ENCODE results near the gene DCAF4.
"Not testable (repeated sequence)": the region's sequence is repeated elsewhere in the genome, so short reads cannot be mapped to it uniquely, and the experiment has no call there.

The DCAF4 gene

DNA sequence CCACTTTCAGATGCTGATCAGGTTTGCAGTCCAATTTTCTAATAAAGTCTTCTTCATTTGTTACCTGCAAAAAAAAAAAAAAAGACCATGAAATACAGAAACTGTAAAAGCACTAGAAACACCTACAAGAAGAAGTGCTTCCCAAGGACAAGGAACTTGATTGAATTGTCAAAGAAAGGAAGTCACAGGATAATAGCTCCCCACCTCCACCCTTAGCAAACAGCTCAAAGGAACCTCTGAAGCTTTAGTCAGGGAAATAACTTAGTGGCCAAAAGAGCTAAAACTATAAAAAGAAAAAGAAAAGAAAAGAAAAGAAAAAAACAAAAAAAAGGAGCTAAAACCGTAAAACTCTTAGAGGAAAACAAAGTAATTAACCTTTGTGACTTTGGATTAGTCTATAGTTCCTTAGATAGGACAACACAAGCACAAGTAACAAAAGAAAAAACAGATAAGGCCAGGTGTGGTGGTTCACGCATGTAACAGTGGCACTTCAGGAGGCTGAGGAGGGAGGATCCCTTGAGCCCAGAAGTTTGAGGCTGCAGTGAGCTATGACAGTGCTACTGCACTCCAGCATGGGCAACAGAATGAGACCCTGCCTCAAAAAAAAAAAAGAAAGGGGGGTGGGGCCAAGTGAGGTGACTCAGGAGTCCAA, 72.1 kb downstream of the DCAF4 start:
- no peak for DNase-seq (ENCODE audit: low read depth)
- TF ChIP-seq, protein P1, sequence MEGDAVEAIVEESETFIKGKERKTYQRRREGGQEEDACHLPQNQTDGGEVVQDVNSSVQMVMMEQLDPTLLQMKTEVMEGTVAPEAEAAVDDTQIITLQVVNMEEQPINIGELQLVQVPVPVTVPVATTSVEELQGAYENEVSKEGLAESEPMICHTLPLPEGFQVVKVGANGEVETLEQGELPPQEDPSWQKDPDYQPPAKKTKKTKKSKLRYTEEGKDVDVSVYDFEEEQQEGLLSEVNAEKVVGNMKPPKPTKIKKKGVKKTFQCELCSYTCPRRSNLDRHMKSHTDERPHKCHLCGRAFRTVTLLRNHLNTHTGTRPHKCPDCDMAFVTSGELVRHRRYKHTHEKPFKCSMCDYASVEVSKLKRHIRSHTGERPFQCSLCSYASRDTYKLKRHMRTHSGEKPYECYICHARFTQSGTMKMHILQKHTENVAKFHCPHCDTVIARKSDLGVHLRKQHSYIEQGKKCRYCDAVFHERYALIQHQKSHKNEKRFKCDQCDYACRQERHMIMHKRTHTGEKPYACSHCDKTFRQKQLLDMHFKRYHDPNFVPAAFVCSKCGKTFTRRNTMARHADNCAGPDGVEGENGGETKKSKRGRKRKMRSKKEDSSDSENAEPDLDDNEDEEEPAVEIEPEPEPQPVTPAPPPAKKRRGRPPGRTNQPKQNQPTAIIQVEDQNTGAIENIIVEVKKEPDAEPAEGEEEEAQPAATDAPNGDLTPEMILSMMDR (IDR thresholded peaks at IDR 0.05; ENCODE audit: insufficient read depth, low read depth, low read length, missing control alignments), result no peak
- H3K4me3 ChIP-seq (ENCODE audit: low read length), result no peak overlapping the region

DNA sequence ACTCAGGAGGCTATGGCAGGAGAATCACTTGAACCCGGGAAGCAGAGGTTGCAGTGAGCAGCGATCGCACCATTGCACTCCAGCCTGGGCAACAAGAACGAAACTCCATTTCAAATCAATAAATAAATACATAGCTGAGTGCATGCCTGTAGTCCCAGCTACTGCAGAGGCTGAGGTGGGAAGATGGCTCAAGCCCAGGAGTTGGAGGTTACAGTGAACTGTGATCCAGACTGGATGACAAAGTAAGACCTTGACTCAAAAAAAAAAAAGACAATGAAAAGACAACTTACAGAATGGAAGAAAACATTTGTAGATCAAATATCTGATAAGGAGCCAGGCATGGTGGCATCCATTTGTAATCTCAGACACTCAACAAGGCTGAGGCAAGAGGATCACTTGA, 73.1 kb downstream of the DCAF4 start:
- no peak for DNase-seq (ENCODE audit: low read depth)
- H3K4me3 ChIP-seq (ENCODE audit: low read length), result no peak overlapping the region
- TF ChIP-seq, protein P1 (IDR thresholded peaks at IDR 0.05; ENCODE audit: insufficient read depth, low read depth, low read length, missing control alignments), result no peak

DNA sequence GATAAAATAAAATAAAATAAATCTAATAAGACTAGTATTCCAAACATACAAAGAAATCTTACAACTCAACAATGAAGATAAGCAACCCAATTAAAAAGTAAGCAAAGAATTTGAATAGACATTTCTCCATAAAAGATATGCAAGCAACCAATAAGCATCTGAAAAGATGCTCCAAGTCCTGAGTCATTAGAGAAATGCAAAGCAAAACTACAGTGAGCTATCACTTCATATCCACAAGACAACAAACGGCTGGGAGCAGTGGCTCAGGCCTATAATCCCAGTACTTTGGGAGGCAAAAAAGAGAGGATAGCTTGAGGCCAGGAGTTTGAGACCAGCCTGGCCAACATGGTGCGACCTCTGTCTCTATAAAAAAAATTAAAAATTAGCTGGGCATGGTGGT, 73.8 kb downstream of the DCAF4 start:
- TF ChIP-seq, protein P1 (IDR thresholded peaks at IDR 0.05; ENCODE audit: insufficient read depth, low read depth, low read length, missing control alignments), result no peak
- DNase-seq (ENCODE audit: low read depth), result no peak
- no peak overlapping the region for H3K4me3 ChIP-seq (ENCODE audit: low read length)

GRCh38 chr14:73003681-73004080, 77.4 kb downstream of the DCAF4 start:
- DNase-seq (ENCODE audit: low read depth), result no peak
- TF ChIP-seq, protein P1 (IDR thresholded peaks at IDR 0.05; ENCODE audit: insufficient read depth, low read depth, low read length, missing control alignments), result no peak
- H3K4me3 ChIP-seq (ENCODE audit: low read length), result no peak overlapping the region

DNA sequence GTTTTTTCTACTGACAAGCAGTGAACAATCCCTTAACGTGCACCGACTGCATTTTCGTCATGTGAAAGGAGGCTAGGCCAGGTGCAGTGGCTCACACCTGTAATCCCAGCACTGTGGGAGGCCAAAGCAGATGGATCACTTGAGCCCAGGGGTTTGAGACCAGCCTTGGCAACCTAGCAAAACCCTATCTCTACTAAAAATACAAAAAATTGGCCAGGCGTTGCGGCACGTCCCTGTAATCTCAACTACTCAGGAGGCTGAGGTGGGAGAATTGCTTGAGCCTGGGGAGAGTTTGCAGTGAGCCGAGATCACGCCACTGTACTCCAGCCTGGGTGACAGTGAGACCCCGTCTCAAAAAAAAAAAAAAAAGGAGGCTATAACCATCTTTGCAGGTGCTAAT, 78.4 kb downstream of the DCAF4 start:
- DNase-seq (ENCODE audit: low read depth); H3K4me3 ChIP-seq (ENCODE audit: low read length): not testable (repeated sequence)

- TF ChIP-seq, protein P1 (IDR thresholded peaks at IDR 0.05; ENCODE audit: insufficient read depth, low read depth, low read length, missing control alignments), result no peak
- no peak for DNase-seq (ENCODE audit: low read depth)
- no peak overlapping the region for H3K4me3 ChIP-seq (ENCODE audit: low read length)
Measured at GRCh38 chr14:73007835-73008234, 81.6 kb downstream of the DCAF4 start.

- no peak for DNase-seq (ENCODE audit: low read depth)
- TF ChIP-seq, protein P1 (IDR thresholded peaks at IDR 0.05; ENCODE audit: insufficient read depth, low read depth, low read length, missing control alignments), result no peak
- no peak overlapping the region for H3K4me3 ChIP-seq (ENCODE audit: low read length)
Measured at GRCh38 chr14:73008501-73008900, 82.2 kb downstream of the DCAF4 start.

All from epithelial cell of esophagus (primary cell).